HepG2 (cell line): ENCODE data around the gene PHKA1. TPM values are rescaled to one million over a fixed set of nuclear protein-coding genes. Genes with fewer than 3 reads are reported as not detected.

Source experiments
- ATAC-seq: fragments of 200-7000 bp; cut with Tn5 transposase; 3 replicates; pipeline ENCODE4 v1.9.1; 2020; ENCODE audit warnings: mild to moderate bottlenecking, moderate library complexity
- BruUV-seq: library from RNA; stranded (reverse); fragments of 400-500 nt; replicated peaks from 2 replicates; lab custom pipeline; 2021; lab: Mats Ljungman, UMichigan
- CTCF ChIA-PET: fragments of 300-600 bp; formaldehyde crosslinking; extraction: SDS; loops from one replicate; lab custom pipeline; 2021; ENCODE audit warnings: low total read pairs, inconsistent platforms, low intra/inter-chr PET ratio; lab: Yijun Ruan, JAX
- POLR2A ChIA-PET: fragments of 350-600 bp; sonication (Branson Sonifier 250); formaldehyde crosslinking; loops from one replicate; lab custom pipeline; 2020; ENCODE audit warnings: antibody characterized with exemption, inconsistent platforms; lab: Yijun Ruan, JAX
- DNase-seq: peaks from one replicate; pipeline ENCODE4 v3.0.0-alpha.2; 2015; ENCODE audit warnings: low spot score
- FAIRE-seq: peaks from 3 replicates; lab custom pipeline; 2011; peaks lifted over from hg19 to GRCh38; lab: Jason Lieb, UNC
- H2AFZ ChIP-seq: one replicate; pipeline ENCODE4 v1.6.1; 2011; ENCODE audit warnings: low read length, inconsistent platforms
- H3K27ac ChIP-seq: fragments of 300-600 bp; 3 replicates; pipeline ENCODE4 v1.8.0; 2011; ENCODE audit warnings: mixed run types, mild to moderate bottlenecking, mixed read lengths, low read length, inconsistent platforms; ENCODE audit not compliant: insufficient read depth; ENCODE audit errors: extremely low read length
- H3K27me3 ChIP-seq, 2 experiments: fragments of 200-600 bp in 1 of 2; 2 replicates in 1 of 2; 3 replicates in 1 of 2; pipeline versions ENCODE4 v1.6.0 to v1.8.0; 2011; ENCODE audit warnings: low read length in 2 of 2, mild to moderate bottlenecking in 2 of 2, moderate library complexity in 2 of 2, inconsistent platforms in 1 of 2; ENCODE audit not compliant: insufficient read depth in 2 of 2, control insufficient read depth in 1 of 2
- H3K36me3 ChIP-seq, 2 experiments: fragments of 200-600 bp in 1 of 2; replicated peaks in 1 of 2; 2 replicates in 1 of 2; 3 replicates in 1 of 2; pipeline versions ENCODE4 v1.5.1 to v1.8.0; 2011; ENCODE audit warnings: low read length in 2 of 2, inconsistent platforms in 1 of 2; ENCODE audit not compliant: insufficient read depth in 2 of 2, control insufficient read depth in 1 of 2
- H3K4me1 ChIP-seq: 2 replicates; pipeline ENCODE4 v1.5.1; 2012; ENCODE audit warnings: low read length, inconsistent platforms; ENCODE audit not compliant: insufficient read depth
- H3K4me2 ChIP-seq: 2 replicates; pipeline ENCODE4 v1.6.0; 2011; ENCODE audit warnings: low read depth, low read length, inconsistent platforms
- H3K4me3 ChIP-seq, 3 experiments: fragments of 200-600 bp in 1 of 3; sonication (generic), shearing (Covaris generic) in 1 of 3; replicated peaks in 1 of 3; 2 replicates each; pipeline ENCODE4 v1.5.1; 2011 to 2016; ENCODE audit warnings: low read length in 3 of 3, inconsistent platforms in 2 of 3, low read depth in 2 of 3, mild to moderate bottlenecking in 2 of 3, control low read depth in 1 of 3, mixed read lengths in 1 of 3; ENCODE audit not compliant: insufficient read depth in 1 of 3
- H3K79me2 ChIP-seq: one replicate; pipeline ENCODE4 v1.6.1; 2011; ENCODE audit warnings: low read length, inconsistent platforms; ENCODE audit not compliant: insufficient read depth
- H3K9ac ChIP-seq: 2 replicates; pipeline ENCODE4 v1.6.0; 2011; ENCODE audit warnings: mild to moderate bottlenecking, low read depth, low read length, inconsistent platforms; ENCODE audit not compliant: insufficient read depth
- H3K9me3 ChIP-seq: 2 replicates; pipeline ENCODE4 v1.5.1; 2012; ENCODE audit warnings: mild to moderate bottlenecking, low read length
- H4K20me1 ChIP-seq: 2 replicates; pipeline ENCODE4 v1.6.0; 2011; ENCODE audit warnings: inconsistent platforms, mild to moderate bottlenecking, low read length, moderate library complexity; ENCODE audit not compliant: insufficient read depth
- AHR ChIP-seq: IDR thresholded peaks from 2 replicates; pipeline ENCODE4 v1.6.1; 2018; ENCODE audit warnings: missing genetic modification reagents, missing compliant biosample characterization
- KMT2A ChIP-seq: sonication (generic); formaldehyde crosslinking; IDR thresholded peaks from 2 replicates; pipeline ENCODE4 v1.4.0; 2020; ENCODE audit warnings: missing genetic modification reagents
- MAFG ChIP-seq: sonication (generic); formaldehyde crosslinking; IDR thresholded peaks from 2 replicates; pipeline ENCODE4 v1.5.1; 2020; ENCODE audit warnings: mild to moderate bottlenecking, missing genetic modification reagents
- NFIC ChIP-seq: IDR thresholded peaks from 2 replicates; pipeline ENCODE4 v1.6.1; 2012; ENCODE audit warnings: mild to moderate bottlenecking, low read length, inconsistent platforms
- PCBP2 ChIP-seq: fragments of 200-400 bp; formaldehyde crosslinking; optimal IDR thresholded peaks from 2 replicates; pipeline ENCODE3; 2018; ENCODE audit warnings: low read length, low read depth; ENCODE audit not compliant: poor library complexity, severe bottlenecking
- SCMH1 ChIP-seq: sonication (generic); formaldehyde crosslinking; IDR thresholded peaks from 2 replicates; pipeline ENCODE4 v1.9.0; 2021; ENCODE audit warnings: missing genetic modification reagents, mild to moderate bottlenecking, borderline replicate concordance
- TSC22D2 ChIP-seq: sonication (generic); formaldehyde crosslinking; IDR thresholded peaks from 2 replicates; pipeline ENCODE4 v1.5.1; 2020; ENCODE audit warnings: missing genetic modification reagents, mild to moderate bottlenecking, borderline replicate concordance
- ZFP36L1 ChIP-seq: sonication (generic); formaldehyde crosslinking; IDR thresholded peaks from 2 replicates; pipeline ENCODE4 v1.8.0; 2022; ENCODE audit warnings: mild to moderate bottlenecking, missing genetic modification reagents, moderate library complexity
- ZNF773 ChIP-seq: sonication (generic); formaldehyde crosslinking; IDR thresholded peaks from 2 replicates; pipeline ENCODE4 v1.4.0; 2020; ENCODE audit warnings: missing genetic modification reagents, borderline replicate concordance
- WGBS: methylation state at CpG from one replicate; pipeline ENCODE4 v1.1.6; 2017; ENCODE audit warnings: low lambda C conversion rate; 5-methylcytosine and 5-hydroxymethylcytosine counted together
- in situ Hi-C: cut with HindIII; loops from 2 replicates; pipeline ENCODE4 v1.10.0; 2017; ENCODE audit warnings: low pct_unique_long_range_greater_than_20kb; ENCODE audit not compliant: extremely low pct_ligation_motif_present
- intact Hi-C: fragments of 100-400 bp; cut with micrococcal nuclease; formaldehyde crosslinking; loops from one replicate; pipeline ENCODE4 v1.10.0; 2022; ENCODE audit not compliant: unreplicated experiment
- polyA plus RNA-seq, 8 experiments: library from polyadenylated mRNA; depleted of rRNA in 3 of 8; stranded (reverse) in 7 of 8; unstranded in 1 of 8; fragments of >200 nt; fragmentation: Illumina TruSeq in 4 of 8; extraction: Trizol in 4 of 8; gene quantifications; 2 replicates each; pipeline versions ENCODE4 v1.2.1 to v1.2.3, GENCODE V29; 2011 to 2016; ENCODE audit warnings: low read depth in 4 of 8, missing spikeins in 1 of 8, mixed read lengths in 1 of 8; ENCODE audit not compliant: insufficient read depth in 1 of 8
- total RNA-seq, 5 experiments: library from RNA; depleted of rRNA; stranded (reverse); fragments of >200 nt; fragmentation: Illumina TruSeq; extraction: Trizol; gene quantifications; 2 replicates each; pipeline ENCODE4 v1.2.3, GENCODE V29; 2016; ENCODE audit warnings: low read depth in 1 of 5
- TF ChIP-seq, protein P1 (sequence below): sonication (generic); formaldehyde crosslinking; IDR thresholded peaks from 2 replicates; pipeline ENCODE4 v1.8.0; 2022; ENCODE audit warnings: mild to moderate bottlenecking, missing genetic modification reagents
- TF ChIP-seq, protein P2 (sequence below): sonication (generic); formaldehyde crosslinking; IDR thresholded peaks from 2 replicates; pipeline ENCODE4 v1.4.0; 2020; ENCODE audit warnings: missing genetic modification reagents

Gene PHKA1
- total and polyA plus RNA-seq, 2 of the 13 experiments (the other 11 are each of a cell fraction or from before 2014, with no cell fraction given): 5.4 to 6.6 TPM

DNA sequence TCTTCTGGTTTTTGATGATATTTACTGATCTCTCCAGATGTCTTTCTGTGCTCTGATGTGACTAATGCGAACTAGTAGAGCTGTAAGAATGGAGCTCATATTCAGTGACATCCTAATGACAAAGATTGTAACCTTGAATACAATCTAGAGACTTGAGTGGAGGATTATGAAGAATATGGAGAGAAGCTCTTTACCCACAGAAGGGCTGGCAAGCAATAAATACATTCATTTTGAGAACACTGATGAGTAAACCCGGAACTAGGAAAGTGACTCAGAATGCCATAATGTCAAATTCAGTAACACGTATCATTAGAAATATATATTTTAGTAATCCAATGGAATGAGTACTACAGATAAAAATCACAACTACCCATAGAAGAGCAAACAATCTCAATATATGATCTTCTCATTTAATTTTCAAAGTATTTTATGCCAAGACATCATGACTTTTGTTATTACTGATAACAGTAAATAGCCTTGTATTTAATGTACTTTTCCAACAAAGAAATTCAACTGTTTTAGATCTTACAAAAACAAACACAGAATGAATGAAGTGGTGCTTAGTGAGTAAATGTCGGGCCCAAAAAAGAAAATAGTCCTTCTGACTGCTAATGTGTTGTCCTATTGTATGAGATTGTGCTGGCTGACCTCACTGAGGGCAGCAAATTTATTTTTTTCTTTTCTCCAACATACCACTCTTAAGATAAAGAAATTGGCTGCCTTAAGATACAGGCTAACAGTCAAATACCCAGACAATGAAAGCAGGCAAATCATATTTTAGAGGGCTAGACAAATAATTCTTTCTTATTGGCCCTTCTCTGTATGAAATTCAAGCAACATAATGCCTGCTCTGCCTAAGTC, 92.3 kb downstream of the PHKA1 start:
- Histone ChIP-seq H3K4me2 (no peak overlapping the region), H3K9ac (no peak overlapping the region), H3K27ac (no peak overlapping the region), H4K20me1 (no peaks in the 10 kb centered on the region), H3K36me3 (no peaks in the 10 kb centered on the region), H3K4me3 (no peak overlapping the region), H3K79me2 (no peaks in the 10 kb centered on the region), H2AFZ (no peak overlapping the region), H3K4me1 (peaks cover 7% of the 10 kb centered on the region; the same call in 1 of the 2 replicates), H3K9me3 (no peaks in the 10 kb centered on the region), H3K27me3 (no peaks in the 10 kb centered on the region)
- DNase-seq (no peak), ATAC-seq (no peak), FAIRE-seq (no peak)
- no peak for TF ChIP-seq AHR
- TF ChIP-seq SCMH1: no peak
- no peak for TF ChIP-seq KMT2A (CRISPR knock-in tag)
- TF ChIP-seq ZNF773: no peak
- TF ChIP-seq MAFG (CRISPR knock-in tag): no peak
- TF ChIP-seq ZFP36L1: no peak
- no peak for TF ChIP-seq PCBP2
- TF ChIP-seq, protein P1, sequence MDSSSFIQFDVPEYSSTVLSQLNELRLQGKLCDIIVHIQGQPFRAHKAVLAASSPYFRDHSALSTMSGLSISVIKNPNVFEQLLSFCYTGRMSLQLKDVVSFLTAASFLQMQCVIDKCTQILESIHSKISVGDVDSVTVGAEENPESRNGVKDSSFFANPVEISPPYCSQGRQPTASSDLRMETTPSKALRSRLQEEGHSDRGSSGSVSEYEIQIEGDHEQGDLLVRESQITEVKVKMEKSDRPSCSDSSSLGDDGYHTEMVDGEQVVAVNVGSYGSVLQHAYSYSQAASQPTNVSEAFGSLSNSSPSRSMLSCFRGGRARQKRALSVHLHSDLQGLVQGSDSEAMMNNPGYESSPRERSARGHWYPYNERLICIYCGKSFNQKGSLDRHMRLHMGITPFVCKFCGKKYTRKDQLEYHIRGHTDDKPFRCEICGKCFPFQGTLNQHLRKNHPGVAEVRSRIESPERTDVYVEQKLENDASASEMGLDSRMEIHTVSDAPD (CRISPR knock-in tag): no peak
- TF ChIP-seq, protein P2, sequence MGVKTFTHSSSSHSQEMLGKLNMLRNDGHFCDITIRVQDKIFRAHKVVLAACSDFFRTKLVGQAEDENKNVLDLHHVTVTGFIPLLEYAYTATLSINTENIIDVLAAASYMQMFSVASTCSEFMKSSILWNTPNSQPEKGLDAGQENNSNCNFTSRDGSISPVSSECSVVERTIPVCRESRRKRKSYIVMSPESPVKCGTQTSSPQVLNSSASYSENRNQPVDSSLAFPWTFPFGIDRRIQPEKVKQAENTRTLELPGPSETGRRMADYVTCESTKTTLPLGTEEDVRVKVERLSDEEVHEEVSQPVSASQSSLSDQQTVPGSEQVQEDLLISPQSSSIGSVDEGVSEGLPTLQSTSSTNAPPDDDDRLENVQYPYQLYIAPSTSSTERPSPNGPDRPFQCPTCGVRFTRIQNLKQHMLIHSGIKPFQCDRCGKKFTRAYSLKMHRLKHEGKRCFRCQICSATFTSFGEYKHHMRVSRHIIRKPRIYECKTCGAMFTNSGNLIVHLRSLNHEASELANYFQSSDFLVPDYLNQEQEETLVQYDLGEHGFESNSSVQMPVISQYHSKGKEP (CRISPR knock-in tag): no peak
- no peak for TF ChIP-seq TSC22D2 (CRISPR knock-in tag)
- no peak for TF ChIP-seq NFIC
- POLR2A ChIA-PET: no interaction called here
- 90% methylated on average over 4 of the region's 4 CpGs for WGBS
- BruUV-seq: no TSS peak
- in situ Hi-C loops (no loop called here), intact Hi-C loops (no loop called here)
- CTCF ChIA-PET: no interaction called here
